ENCODE results near the gene CEP68. TPM values are rescaled to one million over a fixed set of nuclear protein-coding genes. Genes with fewer than 3 reads are reported as not detected.

The CEP68 gene
- total RNA-seq, 4 donors from 2014 or later, result 21.6 to 40.4 (median 25.2) TPM

DNA sequence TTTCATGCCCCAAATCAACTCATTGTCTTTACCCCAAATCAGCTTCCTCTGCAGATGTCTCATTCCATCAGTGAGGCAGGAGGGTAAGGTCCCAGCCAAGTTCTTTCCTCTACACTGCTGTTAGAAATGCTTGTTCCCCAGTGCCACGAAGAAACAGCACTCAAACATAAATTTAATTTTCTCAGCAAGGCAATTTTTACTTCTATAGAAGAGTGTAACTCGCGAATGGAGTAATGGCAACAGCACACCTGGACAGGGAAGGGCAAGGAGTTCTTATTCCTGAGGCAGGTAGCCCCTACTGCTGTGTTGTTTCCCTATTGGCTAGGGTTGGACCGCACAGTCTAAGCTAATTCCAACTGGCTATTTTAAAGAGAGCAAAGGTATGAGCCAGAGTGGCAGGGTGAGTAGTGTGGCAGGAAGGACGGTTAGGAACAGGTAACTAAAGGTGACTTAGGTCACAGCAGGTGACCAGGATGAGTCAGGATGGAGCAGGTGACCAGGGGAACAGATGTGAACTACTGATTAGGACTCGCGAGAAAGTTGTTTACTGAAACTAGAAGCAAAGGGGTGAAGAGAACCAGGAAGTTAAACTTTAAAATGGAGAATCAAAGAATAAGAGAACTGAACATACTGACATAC, 12.0 kb upstream of the CEP68 start:
- peaks cover 0 to 5% (median 0%) of the 10 kb centered on the region in 4 donors for H3K4me1 ChIP-seq
- no peak for DNase-seq (ENCODE audit: low spot score in 2 of 2)
- no peaks in the 10 kb centered on the region for H3K27me3 ChIP-seq
- peaks cover 0 to 7% (median 0%) of the 10 kb centered on the region in 4 donors for H3K9me3 ChIP-seq
- 92 to 98% methylated on average over 7 of the region's 7 CpGs for WGBS, 2 donors
- H3K27ac ChIP-seq, result no peak overlapping the region
- no peak overlapping the region for H3K4me3 ChIP-seq
- H3K36me3 ChIP-seq, result peaks cover 0 to 7% (median 0%) of the 10 kb centered on the region in 3 donors
- TF ChIP-seq, protein P1, sequence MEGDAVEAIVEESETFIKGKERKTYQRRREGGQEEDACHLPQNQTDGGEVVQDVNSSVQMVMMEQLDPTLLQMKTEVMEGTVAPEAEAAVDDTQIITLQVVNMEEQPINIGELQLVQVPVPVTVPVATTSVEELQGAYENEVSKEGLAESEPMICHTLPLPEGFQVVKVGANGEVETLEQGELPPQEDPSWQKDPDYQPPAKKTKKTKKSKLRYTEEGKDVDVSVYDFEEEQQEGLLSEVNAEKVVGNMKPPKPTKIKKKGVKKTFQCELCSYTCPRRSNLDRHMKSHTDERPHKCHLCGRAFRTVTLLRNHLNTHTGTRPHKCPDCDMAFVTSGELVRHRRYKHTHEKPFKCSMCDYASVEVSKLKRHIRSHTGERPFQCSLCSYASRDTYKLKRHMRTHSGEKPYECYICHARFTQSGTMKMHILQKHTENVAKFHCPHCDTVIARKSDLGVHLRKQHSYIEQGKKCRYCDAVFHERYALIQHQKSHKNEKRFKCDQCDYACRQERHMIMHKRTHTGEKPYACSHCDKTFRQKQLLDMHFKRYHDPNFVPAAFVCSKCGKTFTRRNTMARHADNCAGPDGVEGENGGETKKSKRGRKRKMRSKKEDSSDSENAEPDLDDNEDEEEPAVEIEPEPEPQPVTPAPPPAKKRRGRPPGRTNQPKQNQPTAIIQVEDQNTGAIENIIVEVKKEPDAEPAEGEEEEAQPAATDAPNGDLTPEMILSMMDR (IDR thresholded peaks at IDR 0.05), result no peak
- no peak for TF ChIP-seq POLR2A (IDR thresholded peaks at IDR 0.05)
- no peak for TF ChIP-seq EP300 (IDR thresholded peaks at IDR 0.05)

DNA sequence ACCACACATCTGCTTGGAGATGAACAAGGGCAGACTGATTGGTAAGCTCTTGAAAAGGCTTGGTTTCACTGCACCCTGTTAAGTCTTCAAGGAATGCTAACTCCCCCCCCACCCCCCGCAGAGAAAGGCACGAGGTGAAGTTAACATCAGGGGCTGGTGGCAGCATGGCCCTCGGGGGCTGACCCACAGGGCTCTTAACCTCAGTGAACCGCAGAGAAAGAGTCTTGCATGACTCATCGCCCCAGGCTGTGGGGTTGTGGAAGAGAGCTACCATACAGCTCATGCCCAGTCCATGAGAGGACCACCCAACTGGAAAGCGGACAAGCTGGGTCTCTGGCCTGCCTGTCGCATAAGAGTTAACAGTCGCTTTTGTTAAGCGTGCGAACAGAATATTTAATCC, 10.6 kb upstream of the CEP68 start:
- no peak for DNase-seq (ENCODE audit: low spot score in 2 of 2)
- no peak overlapping the region for H3K4me3 ChIP-seq
- peaks cover 0 to 7% (median 0%) of the 10 kb centered on the region in 3 donors for H3K36me3 ChIP-seq
- H3K9me3 ChIP-seq, result peaks cover 0 to 7% (median 0%) of the 10 kb centered on the region in 4 donors
- TF ChIP-seq, protein P1 (IDR thresholded peaks at IDR 0.05), result no peak
- TF ChIP-seq POLR2A (IDR thresholded peaks at IDR 0.05) (no peak), EP300 (IDR thresholded peaks at IDR 0.05) (no peak)
- H3K27ac ChIP-seq, result no peak overlapping the region
- no peaks in the 10 kb centered on the region for H3K4me1 ChIP-seq
- H3K27me3 ChIP-seq, result no peaks in the 10 kb centered on the region
- 42 to 51% methylated on average over 9 of the region's 10 CpGs for WGBS, 2 donors

DNA sequence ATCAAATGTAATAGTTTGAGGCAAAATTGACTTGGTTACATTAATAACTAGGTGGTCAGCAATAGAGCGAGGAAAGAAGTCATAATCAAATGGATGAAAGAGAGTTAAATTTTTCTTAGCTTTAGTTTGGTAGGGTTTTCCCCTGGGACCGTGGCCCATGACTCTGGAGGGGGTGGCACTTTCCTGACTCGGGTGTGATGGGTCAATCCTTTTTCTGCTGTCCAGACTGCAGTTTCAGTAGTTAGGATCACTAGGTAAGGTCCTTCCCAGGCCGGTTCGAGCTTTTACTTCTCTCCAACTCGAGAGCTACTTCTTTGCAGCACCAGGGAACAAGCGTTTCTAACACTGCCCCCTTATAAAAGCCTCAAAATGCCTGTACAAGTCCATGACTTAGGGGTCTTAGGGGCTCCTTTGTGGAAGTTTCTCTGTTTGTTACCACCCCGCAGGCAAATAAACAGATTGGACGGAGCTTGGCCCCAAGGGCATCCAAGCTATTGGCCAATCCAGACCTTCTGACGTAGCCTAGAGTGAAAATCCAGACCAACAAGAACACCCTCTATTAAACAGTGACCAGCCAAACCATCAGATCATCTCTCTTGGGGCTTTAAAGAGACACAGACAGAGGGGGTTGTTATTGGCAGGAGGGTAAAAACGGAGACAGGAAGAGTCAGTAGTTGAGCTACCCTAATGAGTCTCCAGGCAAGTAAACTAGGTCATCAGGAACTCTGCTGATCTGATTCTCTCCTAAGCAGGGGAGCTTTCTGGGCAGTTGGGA, 9.4 kb upstream of the CEP68 start:
- Histone ChIP-seq H3K27ac (peak overlapping the region in 1 of 4 donors; percentile 58), H3K27me3 (no peaks in the 10 kb centered on the region), H3K9me3 (peaks cover 0 to 7% (median 0%) of the 10 kb centered on the region in 4 donors), H3K4me3 (peak overlapping the region in 1 of 4 donors; percentile 3), H3K4me1 (no peaks in the 10 kb centered on the region), H3K36me3 (peaks cover 0 to 7% (median 0%) of the 10 kb centered on the region in 3 donors)
- TF ChIP-seq POLR2A (IDR thresholded peaks at IDR 0.05) (no peak), EP300 (IDR thresholded peaks at IDR 0.05) (peak in 1 of 2 donors; percentile 26)
- DNase-seq (ENCODE audit: low spot score in 2 of 2), result no peak
- 60 to 61% methylated on average over 11 of the region's 11 CpGs for WGBS, 2 donors

DNA sequence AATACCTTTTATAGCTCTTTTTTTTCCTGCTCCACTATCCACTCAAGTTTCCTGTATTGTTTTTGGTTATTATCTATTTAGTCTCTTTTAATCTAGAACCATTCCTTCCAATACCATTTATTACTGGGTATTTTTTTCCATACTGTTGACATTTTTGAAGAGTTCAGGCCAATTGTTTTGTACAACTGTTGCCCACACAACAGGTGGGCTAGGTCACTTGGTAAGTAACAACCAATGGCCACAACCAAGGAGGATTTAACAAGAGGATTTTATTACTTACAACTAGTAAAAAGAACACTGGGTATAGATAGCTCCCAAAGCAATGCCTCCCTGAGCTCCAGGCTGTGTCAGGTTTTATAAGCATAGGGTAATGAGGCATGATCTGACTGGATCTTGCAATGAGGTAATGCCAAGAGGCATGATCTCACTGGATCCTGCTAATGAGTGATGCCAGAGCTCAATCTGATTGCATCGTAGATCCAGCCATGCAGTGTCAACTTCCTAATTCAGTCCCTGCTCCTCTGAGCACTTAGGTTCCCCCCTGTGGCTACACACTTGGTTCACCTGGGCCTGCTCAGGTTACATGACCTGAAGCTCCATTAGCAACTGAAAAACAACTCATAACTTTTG, 7.1 kb upstream of the CEP68 start:
- no peak overlapping the region for H3K27ac ChIP-seq
- WGBS, 2 donors, result 83 to 92% methylated on average over 1 of the region's 1 CpG

DNA sequence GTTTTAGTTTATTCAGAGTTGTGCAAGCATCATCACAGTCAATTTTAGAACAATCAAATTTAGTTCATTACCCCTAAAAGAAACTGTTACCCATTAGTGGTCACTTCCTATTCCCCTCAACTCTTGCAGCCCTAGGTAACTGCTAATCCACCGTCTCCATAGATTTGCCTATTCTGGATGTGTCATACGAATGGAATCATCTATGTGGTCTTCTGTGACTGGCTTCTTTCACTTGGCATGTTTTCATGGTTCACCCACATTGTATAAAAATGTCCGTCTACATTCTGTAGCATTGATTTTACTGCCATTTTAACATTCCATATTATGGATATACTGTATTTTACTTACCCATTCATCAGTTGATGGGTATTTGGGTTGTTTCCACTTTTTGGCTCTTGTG, 5.3 kb upstream of the CEP68 start:
- DNase-seq (ENCODE audit: low spot score in 2 of 2), result no peak
- 75 to 86% methylated on average over 3 of the region's 3 CpGs for WGBS, 2 donors
- TF ChIP-seq EP300 (IDR thresholded peaks at IDR 0.05) (no peak), POLR2A (IDR thresholded peaks at IDR 0.05) (no peak)
- TF ChIP-seq, protein P1 (IDR thresholded peaks at IDR 0.05), result no peak
- peaks cover 0 to 11% (median 4%) of the 10 kb centered on the region in 4 donors for H3K4me1 ChIP-seq
- H3K36me3 ChIP-seq, result no peaks in the 10 kb centered on the region
- H3K4me3 ChIP-seq, result no peak overlapping the region
- no peak overlapping the region for H3K27ac ChIP-seq
- no peaks in the 10 kb centered on the region for H3K27me3 ChIP-seq
- H3K9me3 ChIP-seq, result no peaks in the 10 kb centered on the region

More for the DNA sequence above, 7.1 kb upstream of the CEP68 start:
- Histone ChIP-seq H3K36me3 (no peaks in the 10 kb centered on the region), H3K9me3 (peaks cover 0 to 3% (median 0%) of the 10 kb centered on the region in 4 donors), H3K4me3 (no peak overlapping the region), H3K4me1 (peaks cover 0 to 6% (median 0%) of the 10 kb centered on the region in 4 donors), H3K27me3 (no peaks in the 10 kb centered on the region)
- DNase-seq (ENCODE audit: low spot score in 2 of 2), result no peak
- TF ChIP-seq, protein P1 (IDR thresholded peaks at IDR 0.05), result no peak
- no peak for TF ChIP-seq POLR2A (IDR thresholded peaks at IDR 0.05)
- no peak for TF ChIP-seq EP300 (IDR thresholded peaks at IDR 0.05)

Measured in tibial nerve (tissue), 4 donors.